Stimulated activated CD4-positive, alpha-beta T cell treated with anti-CD3 and anti-CD28 coated beads, TNF-alpha, amount 100 ng/mL, for 4 hours (primary cell): ENCODE data around the gene TSR1.
"Not testable (repeated sequence)": the region's sequence is repeated elsewhere in the genome, so short reads cannot be mapped to it uniquely, and the experiment has no call there.

Source experiments
- DNase-seq, 3 experiments: peaks; one replicate each; pipeline ENCODE4 v3.0.0-alpha.2; 2020; ENCODE audit warnings: low read depth in 3 of 3

Gene TSR1

DNA sequence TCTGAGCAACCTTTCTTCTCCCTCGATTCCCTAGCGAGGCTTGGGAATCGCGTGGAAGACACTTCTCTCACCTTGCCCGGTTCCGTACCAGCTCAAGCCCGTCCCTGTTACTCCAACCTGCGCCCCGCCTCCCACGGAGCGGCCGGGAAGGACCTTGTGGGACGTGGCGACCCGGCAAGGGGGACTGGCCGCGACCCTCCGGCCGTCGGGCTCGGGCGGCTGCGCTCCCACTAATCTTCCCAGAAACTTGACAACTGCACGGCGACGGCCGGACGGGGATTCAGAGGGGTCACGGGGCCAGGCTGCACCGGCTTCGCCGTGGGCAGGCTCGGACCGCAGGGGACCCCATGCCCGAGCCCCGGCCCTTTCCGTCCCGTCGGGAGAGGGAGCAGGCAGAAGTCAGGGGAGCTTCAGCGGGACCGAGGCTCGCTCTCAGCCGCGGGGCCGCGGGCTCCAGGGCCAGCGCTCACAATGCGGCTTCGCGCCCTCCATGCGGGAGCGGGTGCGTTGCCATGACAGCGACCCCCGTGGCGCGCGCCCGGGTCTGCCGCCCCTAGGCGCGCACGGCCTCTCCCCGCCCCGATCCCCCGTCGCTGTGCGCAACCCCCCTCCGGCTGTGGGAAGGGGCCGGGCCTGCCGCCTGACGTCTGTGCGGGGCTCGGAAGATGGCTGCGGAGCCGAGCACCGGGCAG lies 741 bp upstream of the TSR1 start, which contains the start of gene SGSM2:
Gene SGSM2, plus strand, starts transcription at position 650 of the 692 bp plus-strand sequence. CDS start 188 bp downstream, outside the sequence.
- DNase-seq = peak; percentile 42 to 53 (median 50)

DNA sequence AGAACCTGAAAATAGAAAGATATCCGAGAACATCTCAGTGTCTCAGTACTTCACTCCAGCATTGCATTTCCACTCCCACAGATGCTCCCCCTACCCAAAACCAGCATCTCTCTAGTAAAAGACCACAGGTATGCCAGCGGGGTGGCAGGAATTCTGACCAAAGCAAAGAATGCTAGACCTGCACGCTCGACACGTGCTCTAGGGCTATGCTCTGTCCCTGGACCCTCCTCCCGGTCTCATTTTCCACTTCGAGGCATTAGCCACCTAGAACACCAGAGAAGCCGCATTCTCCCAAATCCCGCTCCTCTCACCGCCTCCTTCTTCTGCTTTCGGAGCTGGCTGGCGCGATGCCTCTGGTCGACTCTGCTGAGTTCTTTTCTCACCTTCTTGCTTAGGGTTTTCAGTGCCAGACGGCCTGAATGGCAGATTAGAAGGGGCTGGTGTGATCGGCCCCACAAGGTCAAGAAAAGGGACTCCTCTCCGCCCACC lies 487 bp downstream of the TSR1 start:
- DNase-seq = no peak

DNA sequence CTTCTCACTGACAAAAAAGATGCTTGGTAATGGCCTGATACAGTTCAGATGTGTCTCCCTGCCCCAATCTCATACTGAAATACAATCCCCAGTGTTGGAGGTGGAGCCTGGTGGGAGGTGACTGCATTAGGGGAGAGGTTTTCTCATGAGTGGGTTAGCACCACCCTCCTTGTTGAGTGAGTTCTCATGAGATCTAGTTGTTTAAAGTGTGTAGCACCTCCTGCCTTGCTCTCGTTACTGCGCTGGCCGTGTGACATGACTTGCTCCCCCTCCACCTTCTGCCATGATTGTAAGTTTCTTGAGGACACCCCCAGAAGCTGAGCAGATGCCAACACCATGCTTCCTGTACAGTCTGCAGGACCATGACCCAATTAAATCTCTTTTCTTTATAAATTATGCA lies 5.0 kb downstream of the TSR1 start:
- DNase-seq = no peak

DNA sequence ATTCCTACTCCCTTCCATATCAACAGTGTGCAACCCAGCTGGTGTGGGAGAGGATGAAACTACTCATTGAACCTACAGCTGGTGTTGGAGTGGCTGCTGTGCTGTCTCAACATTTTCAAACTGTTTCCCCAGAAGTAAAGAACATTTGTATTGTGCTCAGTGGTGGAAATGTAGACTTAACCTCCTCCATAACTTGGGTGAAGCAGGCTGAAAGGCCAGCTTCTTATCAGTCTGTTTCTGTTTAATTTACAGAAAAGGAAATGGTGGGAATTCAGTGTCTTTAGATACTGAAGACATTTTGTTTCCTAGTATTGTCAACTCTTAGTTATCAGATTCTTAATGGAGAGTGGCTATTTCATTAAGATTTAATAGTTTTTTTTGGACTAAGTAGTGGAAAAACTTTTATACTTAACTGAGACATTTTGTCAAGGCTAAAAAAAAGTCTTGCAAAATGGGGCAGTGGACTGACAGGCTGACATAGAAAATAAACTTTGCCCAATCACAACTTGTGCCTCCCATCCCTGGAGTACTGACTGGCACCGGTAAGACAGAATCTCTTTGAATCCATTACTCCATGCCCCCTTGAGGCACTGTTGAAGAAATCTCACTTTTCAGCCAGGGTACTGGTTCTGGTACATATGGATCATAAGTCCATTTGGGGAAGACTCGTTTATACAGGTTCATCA lies 12.5 kb downstream of the TSR1 start:
- DNase-seq = no peak

DNA sequence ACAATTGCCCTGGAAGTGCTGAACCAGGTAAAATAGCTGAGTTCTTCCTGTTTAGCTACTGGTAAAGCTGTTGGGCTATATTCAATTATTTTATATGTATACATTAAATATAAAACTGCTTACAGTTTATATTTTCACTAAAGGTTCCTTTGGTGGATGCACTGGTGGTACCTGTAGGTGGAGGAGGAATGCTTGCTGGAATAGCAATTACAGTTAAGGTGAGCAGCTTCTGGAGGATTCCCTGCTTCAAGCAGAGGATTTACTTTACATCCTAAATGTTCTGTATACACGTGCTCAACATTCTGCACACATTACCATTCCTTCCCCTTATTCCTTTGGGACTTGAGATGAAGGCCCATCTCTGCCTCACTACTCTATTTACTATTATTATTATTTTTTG lies 14.9 kb downstream of the TSR1 start:
- no peak for DNase-seq

DNA sequence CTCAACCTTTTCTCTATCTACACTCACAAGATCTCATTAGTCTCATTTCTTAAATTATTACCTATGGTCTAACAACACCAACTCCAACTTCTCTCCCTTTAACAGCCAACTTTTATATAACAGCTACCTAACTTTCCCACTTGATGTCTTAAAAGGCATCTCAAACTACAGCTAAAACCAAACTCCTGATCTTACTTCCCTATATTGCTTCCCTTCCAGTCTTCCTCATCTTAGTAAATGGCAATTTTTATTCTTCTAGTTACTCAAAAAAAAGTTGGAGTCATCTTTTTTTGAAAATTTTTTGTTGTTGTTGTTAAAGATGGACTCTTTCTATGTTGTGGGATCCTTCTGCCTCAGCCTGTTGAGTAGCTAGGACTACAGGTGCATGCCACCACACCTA lies 17.2 kb downstream of the TSR1 start:
- no peak for DNase-seq

DNA sequence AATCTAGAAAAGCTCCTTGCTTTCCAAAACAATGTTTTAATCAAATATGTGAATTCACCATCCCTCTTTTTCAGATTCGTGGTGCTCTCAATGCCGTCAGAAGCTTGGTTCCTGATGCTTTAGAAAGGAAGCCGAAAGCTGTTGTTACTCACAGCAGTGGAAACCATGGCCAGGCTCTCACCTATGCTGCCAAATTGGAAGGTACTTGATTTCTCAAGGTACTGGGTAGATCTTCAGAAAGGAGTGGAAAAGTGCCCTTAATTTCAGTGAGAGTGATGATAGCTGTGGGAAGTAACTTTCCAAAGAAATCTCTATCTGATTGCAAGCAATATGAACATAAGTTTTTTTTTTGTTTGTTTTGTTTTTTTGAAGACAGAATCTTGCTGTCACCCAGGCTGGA lies 18.5 kb downstream of the TSR1 start:
- DNase-seq = no peak

DNA sequence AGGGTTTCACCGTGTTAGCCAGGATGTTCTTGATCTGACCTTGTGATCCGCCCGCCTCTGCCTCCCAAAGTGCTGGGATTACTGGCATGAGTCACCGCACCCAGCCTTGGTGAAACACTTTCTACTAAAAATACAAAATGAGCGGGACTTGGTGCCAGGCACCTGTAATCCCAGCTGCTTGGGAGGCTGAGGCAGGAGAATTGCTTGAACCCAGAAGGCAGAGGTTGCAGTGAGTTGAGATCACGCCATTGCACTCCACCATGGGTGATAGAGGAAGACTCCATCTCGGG lies 19.4 kb downstream of the TSR1 start:
- DNase-seq = not testable (repeated sequence)

DNA sequence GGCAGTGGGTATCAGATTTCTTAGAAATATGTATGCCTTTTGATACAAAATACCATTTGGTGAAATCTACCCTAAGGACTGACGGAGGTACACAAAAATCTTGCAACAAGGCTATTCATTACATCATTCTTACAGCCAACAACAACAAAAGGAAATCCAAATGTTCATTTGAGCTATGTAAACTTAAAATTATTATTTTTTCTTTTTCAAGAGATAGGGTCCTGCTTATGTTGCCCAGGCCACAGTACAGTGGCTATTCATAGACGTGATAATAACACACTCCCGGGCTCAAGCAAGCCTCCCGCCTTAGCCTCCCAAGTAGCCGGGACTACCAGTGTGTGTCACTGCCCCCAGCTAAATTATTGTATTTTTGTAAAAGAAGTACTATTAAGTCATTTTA lies 23.5 kb downstream of the TSR1 start:
- no peak for DNase-seq

DNA sequence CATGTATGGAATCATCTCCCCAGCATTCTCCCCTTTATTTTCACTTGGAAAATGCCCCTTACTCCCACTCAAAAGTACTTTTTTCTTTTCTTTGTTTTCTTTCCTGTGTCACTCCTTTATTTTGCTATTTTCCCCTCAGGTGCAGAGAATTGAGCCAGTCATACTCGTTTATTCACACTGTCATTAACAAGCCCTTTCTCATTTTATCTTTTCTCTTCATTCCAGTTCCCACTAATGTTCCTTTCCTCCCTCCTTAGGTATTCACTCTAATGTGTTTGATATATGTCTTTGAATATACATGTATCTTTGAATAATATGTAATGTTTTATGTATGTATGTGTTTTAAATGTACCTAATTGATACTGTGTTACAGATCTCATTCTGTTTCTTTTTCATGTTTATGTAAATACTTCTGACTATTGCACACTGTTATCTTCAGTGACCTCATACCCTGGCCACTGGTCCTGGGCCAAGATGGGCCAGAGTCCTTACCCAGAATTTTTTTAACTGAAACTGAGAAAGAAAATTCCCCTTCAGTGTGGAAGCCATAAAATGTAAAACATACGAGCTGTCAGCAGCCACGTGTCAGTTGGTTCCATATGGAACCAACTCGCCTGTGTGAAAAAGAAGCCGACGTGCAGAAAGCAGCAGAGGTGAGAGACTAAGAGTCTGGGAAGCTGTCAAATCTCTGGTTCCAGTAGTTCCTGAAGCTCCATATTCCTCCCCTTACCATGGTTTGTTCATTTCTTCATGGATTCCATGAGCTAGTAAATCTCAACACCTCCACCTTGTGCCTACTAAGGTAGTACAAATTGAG lies 26.7 kb downstream of the TSR1 start:
- DNase-seq = no peak

DNA sequence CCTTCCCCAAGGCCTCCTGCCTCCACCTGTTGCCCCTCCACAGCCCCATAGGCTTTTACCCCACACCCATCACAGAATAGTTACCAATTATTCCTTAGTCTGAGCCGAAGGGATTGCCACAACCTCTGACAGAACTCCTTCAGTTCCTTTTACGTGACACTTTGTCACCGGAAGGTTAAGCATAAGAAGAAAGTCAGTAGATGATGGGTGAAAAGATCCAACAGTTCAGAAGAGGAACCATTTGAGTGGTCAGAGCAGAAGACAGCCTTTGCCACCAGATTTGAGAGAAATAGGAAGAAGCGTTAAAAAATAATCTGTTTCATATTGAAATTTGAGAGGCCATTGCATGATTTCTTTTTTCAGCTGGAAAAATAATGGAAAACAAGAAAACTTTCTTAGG lies 31.3 kb downstream of the TSR1 start:
- no peak for DNase-seq

DNA sequence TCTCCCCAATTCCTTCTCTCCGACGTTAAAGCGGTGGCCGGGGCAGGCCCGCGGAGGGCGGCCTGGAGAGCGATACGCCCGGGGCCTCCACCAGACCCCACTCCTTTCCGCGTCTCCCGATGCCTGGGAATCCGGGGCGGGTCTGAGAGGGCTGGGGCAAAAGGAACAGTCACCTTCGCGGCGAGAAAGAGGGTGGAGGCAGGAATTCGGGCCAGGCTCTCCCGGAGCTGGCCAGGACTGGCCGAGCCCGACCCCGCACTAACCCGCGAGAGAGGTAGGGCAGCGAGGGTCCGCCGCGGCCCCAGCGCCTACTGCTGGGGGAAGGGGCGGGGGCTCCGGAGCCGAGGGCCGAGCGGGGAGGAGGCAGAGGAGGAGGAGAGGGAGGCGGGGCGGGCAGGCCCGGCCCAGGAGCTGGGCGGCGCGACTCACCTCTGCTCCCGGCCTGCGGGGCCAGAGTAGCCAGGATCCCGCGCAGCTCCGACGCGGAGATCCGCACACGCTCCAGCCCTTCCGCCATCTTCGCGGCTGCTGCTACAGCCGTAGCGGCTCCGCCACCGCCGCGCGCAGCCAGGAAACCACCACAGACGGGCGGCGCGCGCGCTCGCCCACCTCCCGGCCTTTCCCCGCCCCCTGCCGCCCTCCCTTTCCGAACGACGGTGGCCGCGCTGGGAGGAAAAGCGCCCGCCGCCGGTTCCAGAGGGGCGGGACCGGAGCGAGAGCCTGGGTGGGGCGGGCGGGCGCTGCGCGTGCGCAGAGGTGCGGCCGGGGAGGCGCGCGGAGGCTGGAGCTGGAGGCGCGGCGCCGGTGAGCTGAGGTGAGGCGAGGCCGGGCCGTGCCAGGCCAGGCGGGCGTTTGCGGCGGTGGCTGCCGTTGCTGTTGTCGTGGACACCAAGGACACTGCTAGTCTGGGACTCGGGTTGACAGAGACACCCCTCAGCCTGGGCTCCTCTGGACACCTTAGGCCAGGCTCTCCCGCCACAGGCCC lies 32.8 kb downstream of the TSR1 start, which contains the start of the genes SMG6 and SRR:
Gene SMG6, minus strand, starts transcription at position 582 of the 985 bp plus-strand sequence. Its CDS starts 65 bp downstream, at position 517.
Gene SRR, plus strand, starts transcription at position 747 of the 985 bp plus-strand sequence. CDS start 11,611 bp downstream, outside the sequence.
- peak; percentile 92 to 93 (median 92) for DNase-seq

DNA sequence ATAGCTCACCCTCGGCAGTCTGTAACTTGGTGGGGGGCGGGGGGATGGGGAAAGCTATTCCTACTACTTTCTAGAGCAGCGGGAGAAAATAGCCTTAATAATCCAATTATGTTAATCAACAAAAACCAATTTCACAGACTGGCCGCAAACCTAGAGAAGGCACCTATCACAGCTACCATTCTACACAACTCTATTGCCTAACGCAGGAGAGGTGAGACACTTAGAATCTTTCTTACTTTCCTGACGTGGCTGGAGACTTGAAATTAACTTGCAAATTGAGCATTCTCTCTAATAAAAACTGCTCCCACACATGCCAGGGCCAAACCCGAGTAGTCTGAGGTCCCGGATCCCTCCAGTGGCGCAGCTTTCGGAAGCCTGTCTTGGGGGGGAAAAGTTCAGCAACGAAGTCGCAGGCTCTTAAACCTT lies 33.5 kb downstream of the TSR1 start:
- no peak for DNase-seq

DNA sequence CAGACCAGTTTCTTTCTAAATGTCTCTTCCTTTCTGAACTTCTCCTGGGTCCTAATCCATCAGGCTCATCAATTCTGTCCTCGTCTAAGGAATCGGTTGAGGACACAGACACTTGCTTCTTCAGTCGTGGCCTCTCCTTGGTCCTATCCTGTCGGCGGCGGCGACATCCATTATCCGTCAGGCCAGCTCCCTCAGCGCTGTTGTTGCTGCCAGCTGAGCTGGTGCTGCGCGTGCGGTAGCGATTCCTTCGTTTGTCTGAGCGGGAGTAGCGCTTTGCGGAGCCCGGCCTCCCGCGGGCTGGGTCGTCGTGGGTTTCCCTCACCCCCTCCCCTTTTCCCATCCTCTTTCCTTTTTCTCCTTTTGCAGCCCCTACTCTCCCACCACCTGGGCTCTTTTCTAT lies 36.5 kb downstream of the TSR1 start:
- DNase-seq = no peak

DNA sequence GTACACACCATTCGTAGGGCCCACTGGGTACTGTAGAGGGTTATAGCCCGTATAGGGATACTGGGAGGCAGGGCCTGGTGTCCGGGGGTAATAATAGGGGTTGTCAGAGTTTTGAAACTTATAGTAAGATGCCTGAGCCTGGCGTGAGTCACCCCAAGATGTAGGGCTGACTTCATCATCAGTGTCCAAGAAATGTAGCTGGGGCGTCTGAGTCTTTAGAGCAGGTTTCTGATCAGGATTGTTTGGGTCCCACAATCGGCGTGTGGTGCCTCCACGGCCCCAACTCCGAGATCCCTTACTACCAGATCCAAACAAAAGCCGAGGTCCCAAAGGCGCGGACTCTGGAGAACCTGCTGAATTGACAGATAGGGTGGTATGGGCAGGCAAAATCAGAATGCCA lies 37.1 kb downstream of the TSR1 start:
- DNase-seq = no peak

DNA sequence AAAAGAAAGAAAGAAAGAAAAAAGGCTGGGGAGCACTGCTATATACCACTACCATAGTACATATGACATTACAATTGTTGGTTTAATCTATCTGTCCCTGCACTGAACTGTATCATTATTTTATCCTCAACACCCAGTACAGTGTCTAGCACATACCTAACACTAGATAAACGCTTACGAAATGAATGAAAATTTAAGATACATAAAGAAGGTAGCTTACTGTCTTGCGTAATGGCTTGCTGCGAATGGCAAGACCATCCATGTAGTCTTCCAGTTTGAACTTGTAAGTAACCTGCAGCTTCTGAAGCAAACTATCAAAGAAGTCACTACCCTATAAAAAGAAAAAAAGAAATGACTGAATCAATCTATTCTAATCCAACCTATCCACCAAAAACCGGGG lies 39.2 kb downstream of the TSR1 start:
- DNase-seq = no peak

DNA sequence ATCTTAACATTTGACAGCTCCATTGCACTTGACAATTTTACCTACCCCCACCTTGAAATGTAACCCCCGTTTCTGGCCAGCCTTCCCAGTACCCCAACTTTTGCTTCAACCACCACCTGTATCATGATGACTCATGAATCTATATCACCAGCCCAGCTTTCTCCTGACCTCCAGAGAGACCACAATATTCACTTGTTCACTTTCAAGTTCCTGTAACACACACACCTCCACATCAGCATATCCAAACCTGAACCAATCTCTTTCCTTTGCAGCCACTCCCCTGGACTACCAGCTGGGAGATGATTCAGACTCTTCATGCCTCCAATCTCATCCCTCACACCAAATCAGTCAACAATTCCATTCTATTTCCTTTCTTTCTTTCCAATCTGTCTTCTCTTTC lies 40.7 kb downstream of the TSR1 start:
- DNase-seq = no peak

DNA sequence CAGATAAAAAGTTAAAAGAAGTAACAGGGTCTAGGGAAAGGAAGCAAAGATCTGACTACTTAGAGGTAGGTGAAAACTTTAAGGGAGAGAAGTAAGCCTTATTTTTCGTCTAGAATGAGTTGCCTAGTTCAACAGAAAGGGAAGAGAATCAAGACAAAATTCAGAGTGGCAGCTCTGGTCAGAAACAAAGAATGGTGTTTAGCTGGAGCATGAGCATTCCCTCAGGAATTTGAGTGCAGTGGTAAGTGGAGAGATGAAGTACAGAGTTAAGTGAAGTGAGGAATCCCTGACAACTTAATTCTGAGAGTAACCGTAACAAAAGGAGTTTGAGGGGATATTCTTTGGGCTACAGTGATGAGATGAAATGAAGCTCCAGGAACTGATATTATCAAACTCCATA lies 44.2 kb downstream of the TSR1 start:
- no peak for DNase-seq

DNA sequence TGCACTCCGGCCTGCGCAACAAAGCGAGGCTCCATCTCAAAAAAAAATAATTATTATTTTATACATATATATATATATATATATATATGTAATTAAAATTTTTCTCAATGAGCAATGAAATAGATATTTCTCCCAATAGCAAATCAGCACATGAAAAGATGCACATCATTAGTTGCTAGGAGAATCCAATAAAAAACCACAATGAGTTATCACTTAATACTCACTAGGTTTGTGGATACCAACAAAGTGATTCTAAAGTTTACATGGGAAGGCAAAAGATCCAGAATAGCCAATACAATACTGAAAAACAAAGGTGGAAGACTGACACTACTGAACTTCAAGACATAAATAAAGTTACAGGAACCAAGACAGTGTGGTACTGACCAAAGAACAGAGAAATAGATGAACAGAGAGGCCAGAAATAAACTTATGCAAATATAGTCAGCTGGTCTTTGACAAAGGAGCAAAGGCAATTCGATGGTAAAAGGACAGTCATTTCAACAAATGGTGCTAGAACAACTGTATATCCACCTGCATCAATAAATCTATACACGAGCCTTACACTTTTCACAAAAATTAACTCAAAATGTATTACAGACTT lies 46.3 kb downstream of the TSR1 start:
- DNase-seq = no peak

DNA sequence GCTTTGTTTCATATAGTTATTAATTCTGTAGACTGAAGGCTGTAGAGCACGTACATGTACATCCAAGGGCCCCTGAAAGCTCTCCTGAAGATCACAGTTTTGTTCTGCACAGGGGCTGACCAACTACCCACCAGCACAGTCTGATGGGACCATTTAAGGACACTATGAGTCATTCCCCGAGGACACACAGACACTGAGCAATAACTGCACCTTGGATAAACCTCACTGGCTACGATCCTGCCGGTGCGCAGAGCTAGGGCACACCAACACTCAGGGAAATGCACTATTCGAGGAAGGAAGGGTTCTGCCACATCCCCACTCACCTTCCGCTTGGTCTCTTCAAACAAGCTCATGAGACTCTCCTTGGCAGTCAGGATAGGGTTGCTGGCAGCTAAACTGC lies 53.0 kb downstream of the TSR1 start:
- no peak for DNase-seq
